Liver (tissue), 9 donors: ENCODE data around the gene TMEM135. TPM values are rescaled to one million over a fixed set of nuclear protein-coding genes. Genes with fewer than 3 reads are reported as not detected.

ENCODE experiments used
- DNase-seq: peaks from one replicate; pipeline ENCODE4 v3.0.0-alpha.2; 2017; ENCODE audit warnings: low spot score
- H3K27ac ChIP-seq, 2 donors: one replicate each; pipeline ENCODE4 v1.7.0; 2013; ENCODE audit warnings: inconsistent platforms in 2 of 2, low read length in 2 of 2, control low read depth in 1 of 2, low read depth in 1 of 2, mild to moderate bottlenecking in 1 of 2
- H3K27me3 ChIP-seq, 4 donors: one replicate each; pipeline versions ENCODE4 v1.6.1 to v1.7.0; 2013; ENCODE audit warnings: low read length in 3 of 4, inconsistent platforms in 1 of 4, mild to moderate bottlenecking in 1 of 4, moderate library complexity in 1 of 4; ENCODE audit not compliant: control insufficient read depth in 4 of 4, insufficient read depth in 4 of 4
- H3K36me3 ChIP-seq, 4 donors: one replicate each; pipeline versions ENCODE4 v1.6.1 to v1.7.0; 2013; ENCODE audit warnings: low read length in 3 of 4, mild to moderate bottlenecking in 3 of 4, low read depth in 1 of 4, moderate library complexity in 1 of 4; ENCODE audit not compliant: control insufficient read depth in 4 of 4, insufficient read depth in 3 of 4
- H3K4me1 ChIP-seq, 4 donors: one replicate each; pipeline versions ENCODE4 v1.6.1 to v1.7.0; 2013; ENCODE audit warnings: low read length in 3 of 4, mild to moderate bottlenecking in 3 of 4, moderate library complexity in 1 of 4; ENCODE audit not compliant: control insufficient read depth in 4 of 4, insufficient read depth in 4 of 4
- H3K4me3 ChIP-seq, 3 donors: one replicate each; pipeline versions ENCODE4 v1.6.1 to v1.7.0; 2013; ENCODE audit warnings: low read length in 3 of 3, control low read depth in 1 of 3, low read depth in 1 of 3, mild to moderate bottlenecking in 1 of 3
- H3K9ac ChIP-seq, 2 donors: one replicate each; pipeline ENCODE4 v1.7.0; 2013; ENCODE audit warnings: low read length in 2 of 2, mild to moderate bottlenecking in 2 of 2, moderate library complexity in 2 of 2, control low read depth in 1 of 2, low read depth in 1 of 2
- H3K9me3 ChIP-seq, 4 donors: one replicate each; pipeline versions ENCODE4 v1.6.1 to v1.7.0; 2013; ENCODE audit warnings: low read length in 3 of 4; ENCODE audit not compliant: control insufficient read depth in 4 of 4
- ATF3 ChIP-seq: IDR thresholded peaks from 2 replicates; pipeline ENCODE4 v1.6.1; 2016; ENCODE audit warnings: antibody characterized with exemption
- CTCF ChIP-seq: fragments of 150-350 bp; IDR thresholded peaks from 2 replicates; pipeline ENCODE4 v1.5.1; 2017; ENCODE audit warnings: improper control_type of control experiment, low read depth, low read length; ENCODE audit not compliant: missing input control
- FOXA1 ChIP-seq: IDR thresholded peaks from 2 replicates; pipeline ENCODE4 v1.6.1; 2016; ENCODE audit warnings: antibody characterized with exemption
- FOXA2 ChIP-seq: IDR thresholded peaks from 2 replicates; pipeline ENCODE4 v1.6.1; 2016; ENCODE audit warnings: antibody characterized with exemption
- GABPA ChIP-seq, 2 donors: IDR thresholded peaks in 1 of 2; conservative IDR thresholded peaks in 1 of 2; 2 replicates each; pipeline ENCODE4 v1.6.1; 2016; ENCODE audit warnings: antibody characterized with exemption in 2 of 2, mild to moderate bottlenecking in 1 of 2, moderate library complexity in 1 of 2
- HNF4A ChIP-seq, 2 donors: conservative IDR thresholded peaks; 2 replicates each; pipeline ENCODE4 v1.6.1; 2016; ENCODE audit warnings: antibody characterized with exemption in 2 of 2, mild to moderate bottlenecking in 2 of 2
- HNF4G ChIP-seq: IDR thresholded peaks from 2 replicates; pipeline ENCODE4 v1.6.1; 2016; ENCODE audit warnings: antibody characterized with exemption
- JUND ChIP-seq, 2 donors: IDR thresholded peaks; 2 replicates each; pipeline ENCODE4 v1.6.1; 2016; ENCODE audit warnings: antibody characterized with exemption in 2 of 2
- MAX ChIP-seq: IDR thresholded peaks from 2 replicates; pipeline ENCODE4 v1.6.1; 2016; ENCODE audit warnings: antibody characterized with exemption
- RAD21 ChIP-seq, 2 donors: IDR thresholded peaks; 2 replicates each; pipeline ENCODE4 v1.6.1; 2016; ENCODE audit warnings: antibody characterized with exemption in 2 of 2, mild to moderate bottlenecking in 2 of 2
- REST ChIP-seq: IDR thresholded peaks from 2 replicates; pipeline ENCODE4 v1.6.1; 2016; ENCODE audit warnings: antibody characterized with exemption, mild to moderate bottlenecking
- RXRA ChIP-seq, 2 donors: IDR thresholded peaks; 2 replicates each; pipeline ENCODE4 v1.6.1; 2017 to 2018; ENCODE audit warnings: antibody characterized with exemption in 2 of 2, mild to moderate bottlenecking in 1 of 2
- SP1 ChIP-seq: IDR thresholded peaks from 2 replicates; pipeline ENCODE4 v1.6.1; 2018; ENCODE audit warnings: antibody characterized with exemption, mild to moderate bottlenecking
- TAF1 ChIP-seq: conservative IDR thresholded peaks from 2 replicates; pipeline ENCODE4 v1.6.1; 2016; ENCODE audit warnings: antibody characterized with exemption, mild to moderate bottlenecking
- YY1 ChIP-seq: IDR thresholded peaks from 2 replicates; pipeline ENCODE4 v1.6.1; 2016; ENCODE audit warnings: antibody characterized with exemption, mild to moderate bottlenecking
- ZBTB33 ChIP-seq: IDR thresholded peaks from 2 replicates; pipeline ENCODE4 v1.6.1; 2016; ENCODE audit warnings: antibody characterized with exemption
- WGBS: extraction: QIAGEN DNeasy Blood & Tissue Kit; methylation state at CpG from one replicate; pipeline ENCODE4 v1.1.7; 2013; 5-methylcytosine and 5-hydroxymethylcytosine counted together
- polyA plus RNA-seq, 2 donors: library from polyadenylated mRNA; stranded (reverse) in 1 of 2; unstranded in 1 of 2; fragments of 200-250 nt in 1 of 2; fragments of >200 nt in 1 of 2; fragmentation: Nextera tagmentation in 1 of 2; extraction: Ambion mirVana in 1 of 2; gene quantifications; one replicate each; pipeline versions ENCODE4 v1.2.1 to v1.2.3, GENCODE V29; 2013 to 2015
- total RNA-seq, 2 donors: library from RNA; depleted of rRNA; stranded (reverse); fragments of >200 nt; gene quantifications; one replicate each; pipeline ENCODE4 v1.2.3, GENCODE V29; 2014
- donor health status: healthy.
- donor health status: healthy.
- donor health status: healthy.
- donor health status: healthy.
- donor health status: healthy.

Gene TMEM135
- total and polyA plus RNA-seq, 4 donors = 10.0 to 38.9 (median 23.5) TPM

GRCh38 chr11:87057749-87058148, 20.0 kb downstream of the TMEM135 start:
- Histone ChIP-seq H3K36me3 (no peaks in the 10 kb centered on the region), H3K27me3 (no peaks in the 10 kb centered on the region), H3K9ac (no peak overlapping the region), H3K4me1 (peaks cover 0 to 6% (median 0%) of the 10 kb centered on the region in 4 donors), H3K4me3 (no peak overlapping the region), H3K9me3 (no peaks in the 10 kb centered on the region), H3K27ac (no peak overlapping the region)
- TF ChIP-seq CTCF (no peak), HNF4A (conservative IDR thresholded peaks at IDR 0.05) (peak; percentile 46 to 66), MAX (no peak)
- DNase-seq = no peak

- DNase-seq = no peak
- peaks cover 0 to 6% (median 0%) of the 10 kb centered on the region in 4 donors for H3K4me1 ChIP-seq
- no peaks in the 10 kb centered on the region for H3K27me3 ChIP-seq
- no peaks in the 10 kb centered on the region for H3K36me3 ChIP-seq
- no peaks in the 10 kb centered on the region for H3K9me3 ChIP-seq
- TF ChIP-seq JUND (IDR thresholded peaks at IDR 0.05) = no peak
- no peak for TF ChIP-seq FOXA2
- no peak for TF ChIP-seq RXRA (IDR thresholded peaks at IDR 0.05)
- no peak for TF ChIP-seq TAF1
- no peak for TF ChIP-seq SP1
- no peak for TF ChIP-seq REST
- TF ChIP-seq ATF3 = no peak
- no peak for TF ChIP-seq CTCF
- TF ChIP-seq MAX = no peak
- no peak for TF ChIP-seq HNF4G
- no peak for TF ChIP-seq ZBTB33
- no peak for TF ChIP-seq HNF4A (conservative IDR thresholded peaks at IDR 0.05)
- TF ChIP-seq RAD21 (IDR thresholded peaks at IDR 0.05) = no peak
- TF ChIP-seq FOXA1 = no peak
- no peak for TF ChIP-seq YY1
- no peak for TF ChIP-seq GABPA (IDR thresholded peaks at IDR 0.05 in 1 of 2, conservative IDR thresholded peaks at IDR 0.05 in 1 of 2)
- no peak overlapping the region for H3K4me3 ChIP-seq
- H3K9ac ChIP-seq = no peak overlapping the region
- no peak overlapping the region for H3K27ac ChIP-seq
- 98% methylated on average over 10 of the region's 10 CpGs for WGBS
Observed at GRCh38 chr11:87059596-87060390, 22.1 kb downstream of the TMEM135 start.
